ENCODE results near the gene MAN2A2.
A peak's percentile ranks its signal among the peaks of the same experiment; 100 is the strongest.

The MAN2A2 gene

DNA sequence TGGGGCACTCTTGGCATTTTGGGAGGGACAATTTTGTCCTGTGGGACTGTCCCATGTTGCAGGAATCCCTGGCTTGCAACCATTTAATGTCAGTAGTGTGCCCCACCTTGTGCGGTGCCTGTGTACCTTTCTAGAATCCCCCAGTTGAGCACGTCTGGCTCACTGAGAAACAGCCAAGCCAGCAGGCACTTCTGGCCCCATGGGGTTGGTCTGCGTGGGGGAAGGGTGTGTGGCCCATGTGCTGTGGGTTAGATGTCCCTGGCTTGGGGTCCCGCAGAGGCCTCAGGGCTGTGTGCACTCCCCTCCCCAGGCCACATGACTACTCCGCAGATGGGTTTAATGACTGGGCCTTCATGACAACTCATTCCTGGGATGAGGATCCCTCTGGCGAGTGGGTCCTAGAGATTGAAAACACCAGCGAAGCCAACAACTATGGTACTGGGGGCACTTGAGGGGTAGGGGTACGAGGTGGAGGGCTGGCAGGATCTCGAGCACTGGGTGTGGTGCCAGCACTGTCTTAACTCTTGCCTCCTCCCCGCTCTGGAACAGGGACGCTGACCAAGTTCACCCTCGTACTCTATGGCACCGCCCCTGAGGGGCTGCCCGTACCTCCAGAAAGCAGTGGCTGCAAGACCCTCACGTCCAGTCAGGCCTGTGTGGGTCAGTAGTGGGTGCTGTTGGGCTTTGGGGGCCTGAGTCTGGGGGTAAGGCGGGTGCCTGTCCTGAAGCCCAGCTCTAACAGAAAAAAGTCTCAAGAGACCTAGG, 22.5 kb upstream of the MAN2A2 start:
- no peak overlapping the region for H3K27ac ChIP-seq (ENCODE audit: low read depth, low read length)
- WGBS: 94% methylated on average over 16 of the region's 16 CpGs
- H3K27me3 ChIP-seq (ENCODE audit: insufficient read depth, low read length): no peaks in the 10 kb centered on the region
- peaks cover 49% of the 10 kb centered on the region for H3K36me3 ChIP-seq (ENCODE audit: insufficient read depth, low read length)
- H3K9me3 ChIP-seq (ENCODE audit: insufficient read depth, low read depth, low read length): no peaks in the 10 kb centered on the region
- H3K9ac ChIP-seq (ENCODE audit: low read depth, low read length): no peak overlapping the region
- H3K4me3 ChIP-seq (ENCODE audit: low read length): no peak overlapping the region
- H3K4me1 ChIP-seq (ENCODE audit: insufficient read depth, low read length): peaks cover 4% of the 10 kb centered on the region

- no peak overlapping the region for H3K9ac ChIP-seq (ENCODE audit: low read depth, low read length)
- H3K27ac ChIP-seq (ENCODE audit: low read depth, low read length): no peak overlapping the region
- H3K27me3 ChIP-seq (ENCODE audit: insufficient read depth, low read length): no peaks in the 10 kb centered on the region
- WGBS: 92% methylated on average over 35 of the region's 35 CpGs
- peaks cover 8% of the 10 kb centered on the region for H3K4me1 ChIP-seq (ENCODE audit: insufficient read depth, low read length)
- no peak overlapping the region for H3K4me3 ChIP-seq (ENCODE audit: low read length)
- no peaks in the 10 kb centered on the region for H3K9me3 ChIP-seq (ENCODE audit: insufficient read depth, low read depth, low read length)
- H3K36me3 ChIP-seq (ENCODE audit: insufficient read depth, low read length): peaks cover 42% of the 10 kb centered on the region
These were observed 21.7 kb upstream of the MAN2A2 start for GRCh38 chr15:90881181-90881977.

GRCh38 chr15:90881978-90882721, 21.0 kb upstream of the MAN2A2 start:
- Histone ChIP-seq H3K27me3 (ENCODE audit: insufficient read depth, low read length) (no peaks in the 10 kb centered on the region), H3K4me3 (ENCODE audit: low read length) (no peak overlapping the region), H3K36me3 (ENCODE audit: insufficient read depth, low read length) (peaks cover 34% of the 10 kb centered on the region), H3K4me1 (ENCODE audit: insufficient read depth, low read length) (peaks cover 8% of the 10 kb centered on the region), H3K27ac (ENCODE audit: low read depth, low read length) (no peak overlapping the region), H3K9ac (ENCODE audit: low read depth, low read length) (no peak overlapping the region), H3K9me3 (ENCODE audit: insufficient read depth, low read depth, low read length) (no peaks in the 10 kb centered on the region)
- WGBS: 94% methylated on average over 19 of the region's 19 CpGs

DNA sequence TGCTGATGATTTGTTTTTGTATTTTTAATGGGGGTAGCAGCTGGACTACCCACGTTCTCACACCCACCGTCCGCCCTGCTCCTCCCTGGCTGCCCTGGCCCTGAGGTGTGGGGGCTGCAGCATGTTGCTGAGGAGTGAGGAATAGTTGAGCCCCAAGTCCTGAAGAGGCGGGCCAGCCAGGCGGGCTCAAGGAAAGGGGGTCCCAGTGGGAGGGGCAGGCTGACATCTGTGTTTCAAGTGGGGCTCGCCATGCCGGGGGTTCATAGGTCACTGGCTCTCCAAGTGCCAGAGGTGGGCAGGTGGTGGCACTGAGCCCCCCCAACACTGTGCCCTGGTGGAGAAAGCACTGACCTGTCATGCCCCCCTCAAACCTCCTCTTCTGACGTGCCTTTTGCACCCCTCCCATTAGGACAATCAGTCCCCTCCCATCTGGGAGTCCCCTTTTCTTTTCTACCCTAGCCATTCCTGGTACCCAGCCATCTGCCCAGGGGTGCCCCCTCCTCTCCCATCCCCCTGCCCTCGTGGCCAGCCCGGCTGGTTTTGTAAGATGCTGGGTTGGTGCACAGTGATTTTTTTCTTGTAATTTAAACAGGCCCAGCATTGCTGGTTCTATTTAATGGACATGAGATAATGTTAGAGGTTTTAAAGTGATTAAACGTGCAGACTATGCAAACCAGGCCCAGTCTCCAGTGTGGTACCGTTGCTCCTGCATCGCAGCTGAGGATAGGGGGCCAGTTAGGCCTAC, 20.1 kb upstream of the MAN2A2 start:
- H3K36me3 ChIP-seq (ENCODE audit: insufficient read depth, low read length): peaks cover 27% of the 10 kb centered on the region
- no peak overlapping the region for H3K27ac ChIP-seq (ENCODE audit: low read depth, low read length)
- 94% methylated on average over 13 of the region's 13 CpGs for WGBS
- no peak overlapping the region for H3K9ac ChIP-seq (ENCODE audit: low read depth, low read length)
- H3K4me3 ChIP-seq (ENCODE audit: low read length): no peak overlapping the region
- peaks cover 8% of the 10 kb centered on the region for H3K4me1 ChIP-seq (ENCODE audit: insufficient read depth, low read length)
- no peaks in the 10 kb centered on the region for H3K9me3 ChIP-seq (ENCODE audit: insufficient read depth, low read depth, low read length)
- H3K27me3 ChIP-seq (ENCODE audit: insufficient read depth, low read length): no peaks in the 10 kb centered on the region

- Histone ChIP-seq H3K27me3 (ENCODE audit: insufficient read depth, low read length) (no peaks in the 10 kb centered on the region), H3K27ac (ENCODE audit: low read depth, low read length) (peak overlapping the region; percentile 32; the same call in 1 of the 2 replicates), H3K4me1 (ENCODE audit: insufficient read depth, low read length) (peaks cover 8% of the 10 kb centered on the region), H3K9me3 (ENCODE audit: insufficient read depth, low read depth, low read length) (no peaks in the 10 kb centered on the region), H3K4me3 (ENCODE audit: low read length) (peak overlapping the region; percentile 42), H3K36me3 (ENCODE audit: insufficient read depth, low read length) (peaks cover 21% of the 10 kb centered on the region), H3K9ac (ENCODE audit: low read depth, low read length) (peak overlapping the region; percentile 67)
- WGBS: 71% methylated on average over 7 of the region's 7 CpGs
These were observed 19.6 kb upstream of the MAN2A2 start for GRCh38 chr15:90883526-90883975.

- H3K4me3 ChIP-seq (ENCODE audit: low read length): peak within 1 kb of the TSS; percentile 42
- H3K36me3 ChIP-seq (ENCODE audit: insufficient read depth, low read length): peaks cover 15% of the 10 kb centered on the region
- H3K27me3 ChIP-seq (ENCODE audit: insufficient read depth, low read length): no peaks in the 10 kb centered on the region
- 6% methylated on average over 58 of the region's 58 CpGs for WGBS
- H3K9ac ChIP-seq (ENCODE audit: low read depth, low read length): peak within 1 kb of the TSS; percentile 67
- peak within 1 kb of the TSS; percentile 32; the same call in 1 of the 2 replicates for H3K27ac ChIP-seq (ENCODE audit: low read depth, low read length)
- H3K4me1 ChIP-seq (ENCODE audit: insufficient read depth, low read length): peaks cover 8% of the 10 kb centered on the region
- no peaks in the 10 kb centered on the region for H3K9me3 ChIP-seq (ENCODE audit: insufficient read depth, low read depth, low read length)
These were observed 19.0 kb upstream of the MAN2A2 start, which contains the start of gene FES for GRCh38 chr15:90883976-90884718. TSS of gene FES (plus strand) at chr15:90884504. CDS start at chr15:90885046, 542 bp downstream.

DNA sequence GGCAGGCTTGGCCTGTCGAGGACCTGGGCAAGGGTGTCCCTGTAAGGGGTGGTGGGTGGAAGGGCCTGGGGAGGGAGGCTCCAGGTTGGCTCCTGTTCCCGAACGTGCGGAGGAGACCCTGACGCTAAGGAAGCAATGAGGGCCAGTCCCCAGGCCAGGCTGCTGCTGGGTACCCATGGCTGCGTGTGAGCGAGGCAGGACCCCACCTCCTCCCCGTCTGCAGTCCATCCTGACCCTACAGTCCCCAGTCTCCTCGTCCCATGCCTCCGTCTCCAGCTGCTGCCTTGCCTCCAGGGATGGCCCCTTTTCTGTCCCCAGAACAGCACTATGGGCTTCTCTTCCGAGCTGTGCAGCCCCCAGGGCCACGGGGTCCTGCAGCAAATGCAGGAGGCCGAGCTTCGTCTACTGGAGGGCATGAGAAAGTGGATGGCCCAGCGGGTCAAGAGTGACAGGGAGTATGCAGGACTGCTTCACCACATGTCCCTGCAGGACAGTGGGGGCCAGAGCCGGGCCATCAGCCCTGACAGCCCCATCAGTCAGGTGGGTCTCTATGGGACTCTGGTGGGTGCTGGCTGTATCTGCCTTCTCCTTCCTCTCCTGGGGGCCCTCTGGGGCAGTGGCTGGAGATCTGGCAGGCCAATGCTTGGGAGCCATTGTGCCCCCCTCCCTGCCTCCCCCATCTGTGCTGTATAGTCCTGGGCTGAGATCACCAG, 18.2 kb upstream of the MAN2A2 start:
- WGBS: 65% methylated on average over 16 of the region's 16 CpGs
- H3K4me3 ChIP-seq (ENCODE audit: low read length): peak overlapping the region; percentile 42
- peak overlapping the region; percentile 67 for H3K9ac ChIP-seq (ENCODE audit: low read depth, low read length)

GRCh38 chr15:90885432-90886290, 17.4 kb upstream of the MAN2A2 start:
- H3K4me3 ChIP-seq (ENCODE audit: low read length): no peak overlapping the region
- H3K27ac ChIP-seq (ENCODE audit: low read depth, low read length): no peak overlapping the region
- no peaks in the 10 kb centered on the region for H3K9me3 ChIP-seq (ENCODE audit: insufficient read depth, low read depth, low read length)
- H3K4me1 ChIP-seq (ENCODE audit: insufficient read depth, low read length): peaks cover 8% of the 10 kb centered on the region
- no peaks in the 10 kb centered on the region for H3K27me3 ChIP-seq (ENCODE audit: insufficient read depth, low read length)
- 0 out of 2 replicates have a peak, but pooled peaks cover 1% of the 10 kb centered on the region for H3K36me3 ChIP-seq (ENCODE audit: insufficient read depth, low read length)
- 74% methylated on average over 23 of the region's 23 CpGs for WGBS
- H3K9ac ChIP-seq (ENCODE audit: low read depth, low read length): no peak overlapping the region

More for the DNA sequence above, 18.2 kb upstream of the MAN2A2 start:
- no peaks in the 10 kb centered on the region for H3K27me3 ChIP-seq (ENCODE audit: insufficient read depth, low read length)
- H3K36me3 ChIP-seq (ENCODE audit: insufficient read depth, low read length): peaks cover 8% of the 10 kb centered on the region
- H3K27ac ChIP-seq (ENCODE audit: low read depth, low read length): peak overlapping the region; percentile 32; the same call in 1 of the 2 replicates
- H3K9me3 ChIP-seq (ENCODE audit: insufficient read depth, low read depth, low read length): no peaks in the 10 kb centered on the region
- peaks cover 8% of the 10 kb centered on the region for H3K4me1 ChIP-seq (ENCODE audit: insufficient read depth, low read length)

DNA sequence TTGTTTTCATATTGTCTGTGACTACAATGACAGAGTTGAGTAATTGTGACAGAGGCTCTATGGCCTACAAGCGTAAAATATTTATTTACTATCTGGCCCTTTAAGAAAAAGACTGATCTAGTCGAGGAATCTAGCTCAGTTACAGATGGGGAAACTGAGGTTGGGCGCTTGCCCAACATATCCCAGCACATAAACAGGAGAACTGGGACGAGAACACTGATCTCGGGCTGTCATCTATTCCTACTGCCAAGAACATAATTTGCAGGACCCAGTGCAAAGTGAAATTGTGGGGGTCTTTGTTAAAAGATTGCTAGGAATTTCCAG, 16.8 kb upstream of the MAN2A2 start:
- WGBS: 84% methylated on average over 4 of the region's 5 CpGs
- Histone ChIP-seq H3K4me1 (ENCODE audit: insufficient read depth, low read length) (peaks cover 8% of the 10 kb centered on the region), H3K9me3 (ENCODE audit: insufficient read depth, low read depth, low read length) (no peaks in the 10 kb centered on the region), H3K27ac (ENCODE audit: low read depth, low read length) (no peak overlapping the region), H3K36me3 (ENCODE audit: insufficient read depth, low read length) (no peaks in the 10 kb centered on the region), H3K27me3 (ENCODE audit: insufficient read depth, low read length) (no peaks in the 10 kb centered on the region), H3K9ac (ENCODE audit: low read depth, low read length) (no peak overlapping the region), H3K4me3 (ENCODE audit: low read length) (no peak overlapping the region)

Measured in HUES64 (cell line).